PC-3 (cell line): ENCODE measurements around the gene STARD4. TPM values are rescaled to one million over a fixed set of nuclear protein-coding genes. Genes with fewer than 3 reads are reported as not detected.

ENCODE experiments used
- ATAC-seq: fragments of 200-7000 bp; cut with Tn5 transposase; 2 replicates; pipeline ENCODE4 v1.9.1; 2020; ENCODE audit warnings: mild to moderate bottlenecking, moderate library complexity
- BruUV-seq: library from RNA; stranded (reverse); fragments of 400-500 nt; replicated peaks from 2 replicates; lab custom pipeline; 2021; lab: Mats Ljungman, UMichigan
- CTCF ChIA-PET: fragments of 300-600 bp; sonication (Branson Sonifier 250); formaldehyde crosslinking; loops from one replicate; lab custom pipeline; 2022; ENCODE audit warnings: antibody characterized with exemption; lab: Charles Lee
- POLR2A ChIA-PET: fragments of 300-600 bp; sonication (Branson Sonifier 250); formaldehyde crosslinking; loops from one replicate; lab custom pipeline; 2022; ENCODE audit warnings: antibody characterized with exemption; ENCODE audit not compliant: unreplicated experiment; lab: Charles Lee
- DNase-seq: peaks from one replicate; pipeline ENCODE4 v3.0.0-alpha.2; 2015
- H2AFZ ChIP-seq: fragments of 300-600 bp; sonication (generic); 2 replicates; pipeline ENCODE4 v1.6.0; 2016; ENCODE audit warnings: antibody characterized with exemption, low read length
- H3F3A ChIP-seq: fragments of 300-600 bp; sonication (generic); one replicate; pipeline ENCODE4 v1.6.0; 2017; ENCODE audit warnings: antibody characterized with exemption, low read length, control low read depth, mild to moderate bottlenecking; ENCODE audit not compliant: unreplicated experiment
- H3K27ac ChIP-seq: fragments of 300-600 bp; sonication (generic); 2 replicates; pipeline ENCODE4 v1.5.1; 2016; ENCODE audit warnings: mild to moderate bottlenecking, low read length
- H3K27me3 ChIP-seq: fragments of 300-600 bp; sonication (generic); 2 replicates; pipeline ENCODE4 v1.6.1; 2016; ENCODE audit warnings: low read length, mixed read lengths
- H3K36me3 ChIP-seq: fragments of 300-600 bp; sonication (generic); 2 replicates; pipeline ENCODE4 v1.6.1; 2016; ENCODE audit warnings: low read depth, mixed run types, low read length, mixed read lengths
- H3K4me1 ChIP-seq: fragments of 300-600 bp; sonication (generic); 2 replicates; pipeline ENCODE4 v1.5.1; 2016; ENCODE audit warnings: low read length; ENCODE audit not compliant: insufficient read depth
- H3K4me2 ChIP-seq: fragments of 300-600 bp; sonication (generic); 2 replicates; pipeline ENCODE4 v1.6.0; 2016; ENCODE audit warnings: low read length
- H3K4me3 ChIP-seq: fragments of 300-600 bp; sonication (generic); 2 replicates; pipeline ENCODE4 v1.5.1; 2016; ENCODE audit warnings: mild to moderate bottlenecking, low read length, mixed read lengths
- H3K79me2 ChIP-seq: fragments of 300-600 bp; sonication (generic); 2 replicates; pipeline ENCODE4 v1.6.1; 2017; ENCODE audit warnings: low read length, mixed read lengths
- H3K9ac ChIP-seq: fragments of 300-600 bp; sonication (generic); 2 replicates; pipeline ENCODE4 v1.6.0; 2016; ENCODE audit warnings: mild to moderate bottlenecking, low read length
- H3K9me2 ChIP-seq: fragments of 300-600 bp; sonication (generic); replicated peaks from 2 replicates; pipeline ENCODE4 v1.6.1; 2016; ENCODE audit warnings: mixed run types, low read length, mixed read lengths
- H3K9me3 ChIP-seq: fragments of 300-600 bp; sonication (generic); 2 replicates; pipeline ENCODE4 v1.6.1; 2016; ENCODE audit warnings: low read length, mixed read lengths
- H4K20me1 ChIP-seq: fragments of 300-600 bp; sonication (generic); 2 replicates; pipeline ENCODE4 v1.6.1; 2016; ENCODE audit warnings: low read length, mixed read lengths
- EZH2 ChIP-seq: fragments of 300-600 bp; sonication (generic); IDR thresholded peaks from one replicate; pipeline ENCODE4 v1.6.1; 2017; ENCODE audit warnings: antibody characterized with exemption, mild to moderate bottlenecking, low read length; ENCODE audit not compliant: unreplicated experiment
- EZH2phosphoT487 ChIP-seq: fragments of 300-600 bp; sonication (generic); IDR thresholded peaks from 2 replicates; pipeline ENCODE4 v1.6.1; 2018; ENCODE audit warnings: mild to moderate bottlenecking, antibody characterized with exemption, low read length, borderline replicate concordance
- intact Hi-C: fragments of 100-400 bp; cut with micrococcal nuclease; formaldehyde crosslinking; loops from 2 replicates; pipeline ENCODE4 v1.9.0; 2023
- total RNA-seq: library from RNA; depleted of rRNA; stranded (reverse); fragments of >200 nt; gene quantifications from 2 replicates; pipeline ENCODE4 v1.2.3, GENCODE V29; 2014
- TF ChIP-seq, protein P1 (sequence below): fragments of 300-600 bp; sonication (generic); conservative IDR thresholded peaks from 2 replicates; pipeline ENCODE4 v1.5.1; 2017; ENCODE audit warnings: antibody characterized with exemption, low read depth, mild to moderate bottlenecking, low read length

The STARD4 gene
- total RNA-seq, 1 experiment from 2014 or later, result 17.1 TPM

DNA sequence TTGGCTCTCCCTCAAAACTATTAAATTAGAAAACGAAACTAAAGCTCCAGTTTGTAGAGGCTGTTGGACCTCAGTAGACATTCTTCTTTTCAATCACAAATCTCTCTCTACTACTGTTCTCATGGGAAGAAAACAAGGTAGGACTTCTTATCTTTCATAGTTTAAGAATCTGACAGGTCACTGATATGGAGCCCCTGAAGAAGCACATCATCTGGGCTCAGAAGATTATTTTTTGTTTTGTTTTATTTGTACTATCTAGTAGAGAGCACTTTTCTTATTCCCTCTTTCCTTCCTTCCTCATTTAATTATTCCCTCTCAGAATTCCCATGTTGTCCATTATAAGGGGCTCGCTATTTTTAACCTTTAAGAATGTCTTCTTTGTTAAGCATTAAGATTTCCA is 26.3 kb downstream of the STARD4 start:
- H3K27me3 ChIP-seq, result no peaks in the 10 kb centered on the region
- no peaks in the 10 kb centered on the region for H3K36me3 ChIP-seq
- H3K4me2 ChIP-seq, result peak overlapping the region; percentile 49
- no peak for ATAC-seq
- no peaks in the 10 kb centered on the region for H3F3A ChIP-seq
- H3K4me1 ChIP-seq, result no peaks in the 10 kb centered on the region
- no peak overlapping the region for H3K4me3 ChIP-seq
- ChIA-PET POLR2A (no interaction called here), CTCF (no interaction called here)
- TF ChIP-seq, protein P1, sequence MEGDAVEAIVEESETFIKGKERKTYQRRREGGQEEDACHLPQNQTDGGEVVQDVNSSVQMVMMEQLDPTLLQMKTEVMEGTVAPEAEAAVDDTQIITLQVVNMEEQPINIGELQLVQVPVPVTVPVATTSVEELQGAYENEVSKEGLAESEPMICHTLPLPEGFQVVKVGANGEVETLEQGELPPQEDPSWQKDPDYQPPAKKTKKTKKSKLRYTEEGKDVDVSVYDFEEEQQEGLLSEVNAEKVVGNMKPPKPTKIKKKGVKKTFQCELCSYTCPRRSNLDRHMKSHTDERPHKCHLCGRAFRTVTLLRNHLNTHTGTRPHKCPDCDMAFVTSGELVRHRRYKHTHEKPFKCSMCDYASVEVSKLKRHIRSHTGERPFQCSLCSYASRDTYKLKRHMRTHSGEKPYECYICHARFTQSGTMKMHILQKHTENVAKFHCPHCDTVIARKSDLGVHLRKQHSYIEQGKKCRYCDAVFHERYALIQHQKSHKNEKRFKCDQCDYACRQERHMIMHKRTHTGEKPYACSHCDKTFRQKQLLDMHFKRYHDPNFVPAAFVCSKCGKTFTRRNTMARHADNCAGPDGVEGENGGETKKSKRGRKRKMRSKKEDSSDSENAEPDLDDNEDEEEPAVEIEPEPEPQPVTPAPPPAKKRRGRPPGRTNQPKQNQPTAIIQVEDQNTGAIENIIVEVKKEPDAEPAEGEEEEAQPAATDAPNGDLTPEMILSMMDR, result no peak
- no peak for TF ChIP-seq EZH2phosphoT487
- no peak for TF ChIP-seq EZH2
- no TSS peak for BruUV-seq
- H2AFZ ChIP-seq, result no peak overlapping the region
- DNase-seq, result no peak
- H3K9ac ChIP-seq, result no peak overlapping the region
- H3K27ac ChIP-seq, result no peak overlapping the region
- no peaks in the 10 kb centered on the region for H4K20me1 ChIP-seq
- intact Hi-C loops, result no loop called here
- H3K79me2 ChIP-seq, result no peaks in the 10 kb centered on the region
- no peaks in the 10 kb centered on the region for H3K9me3 ChIP-seq
- H3K9me2 ChIP-seq, result no peaks in the 10 kb centered on the region

- Histone ChIP-seq H3K4me2 (no peak overlapping the region), H3K9me2 (no peaks in the 10 kb centered on the region), H3F3A (no peaks in the 10 kb centered on the region), H3K27me3 (no peaks in the 10 kb centered on the region), H3K4me3 (no peak overlapping the region), H3K79me2 (no peaks in the 10 kb centered on the region), H3K9me3 (no peaks in the 10 kb centered on the region), H4K20me1 (no peaks in the 10 kb centered on the region), H3K9ac (no peak overlapping the region), H3K4me1 (no peaks in the 10 kb centered on the region), H3K27ac (no peak overlapping the region), H2AFZ (no peak overlapping the region), H3K36me3 (no peaks in the 10 kb centered on the region)
- BruUV-seq, result no TSS peak
- intact Hi-C loops, result no loop called here
- ChIA-PET POLR2A (no interaction called here), CTCF (no interaction called here)
- TF ChIP-seq, protein P1, result no peak
- TF ChIP-seq EZH2, result no peak
- TF ChIP-seq EZH2phosphoT487, result no peak
- no peak for DNase-seq
- ATAC-seq, result peak; percentile 33; the same call in 1 of the 2 replicates
These were observed 32.0 kb downstream of the STARD4 start for GRCh38 chr5:111480346-111480745.

- no peak overlapping the region for H3K9ac ChIP-seq
- ChIA-PET CTCF (interaction anchor here (0.6 kb wide), 1 partner anchor 321 kb away, joined by 3 read pairs; no protein-coding TSS in a partner anchor), POLR2A (no interaction called here)
- no peaks in the 10 kb centered on the region for H3K79me2 ChIP-seq
- H3K27ac ChIP-seq, result no peak overlapping the region
- no peak for DNase-seq
- H4K20me1 ChIP-seq, result no peaks in the 10 kb centered on the region
- no peaks in the 10 kb centered on the region for H3K9me2 ChIP-seq
- H2AFZ ChIP-seq, result no peak overlapping the region
- intact Hi-C loops, result loop anchor here (1.0 kb wide), 1 partner anchor 321 kb away; no protein-coding TSS in a partner anchor
- no peak; the same call in 1 of the 2 replicates for ATAC-seq
- no TSS peak for BruUV-seq
- H3K9me3 ChIP-seq, result no peaks in the 10 kb centered on the region
- no peak overlapping the region for H3K4me3 ChIP-seq
- H3F3A ChIP-seq, result no peaks in the 10 kb centered on the region
- no peaks in the 10 kb centered on the region for H3K36me3 ChIP-seq
- TF ChIP-seq, protein P1, result no peak
- no peak for TF ChIP-seq EZH2
- no peak for TF ChIP-seq EZH2phosphoT487
- H3K27me3 ChIP-seq, result peaks cover 6% of the 10 kb centered on the region; the same call in 1 of the 2 replicates
- no peak overlapping the region for H3K4me2 ChIP-seq
- no peaks in the 10 kb centered on the region for H3K4me1 ChIP-seq
These were observed 33.4 kb downstream of the STARD4 start for GRCh38 chr5:111478898-111479297.
